HG03066 (cell line): Measurements from ENCODE around the gene GSTCD.
"Not testable (repeated sequence)": the region's sequence is repeated elsewhere in the genome, so short reads cannot be mapped to it uniquely, and the experiment has no call there.

Experiments used
- ATAC-seq: cut with Tn5 transposase; IDR thresholded peaks from one replicate; pipeline ENCODE4 v1.9.1; 2021; ENCODE audit warnings: low read depth; ENCODE audit not compliant: unreplicated experiment

GSTCD gene

GRCh38 chr4:105708181-105709080, at the start of gene GSTCD, which contains the start of gene INTS12:
Gene GSTCD (plus strand): TSS chr4:105708784. CDS start chr4:105717614, 8,830 bp downstream.
Gene INTS12 (minus strand): TSS chr4:105708689. CDS start chr4:105700005, 8,684 bp downstream.
- peak; percentile 82 for ATAC-seq

- ATAC-seq = no peak
Measured at GRCh38 chr4:105659190-105659589, 49.4 kb upstream of the GSTCD start.

DNA sequence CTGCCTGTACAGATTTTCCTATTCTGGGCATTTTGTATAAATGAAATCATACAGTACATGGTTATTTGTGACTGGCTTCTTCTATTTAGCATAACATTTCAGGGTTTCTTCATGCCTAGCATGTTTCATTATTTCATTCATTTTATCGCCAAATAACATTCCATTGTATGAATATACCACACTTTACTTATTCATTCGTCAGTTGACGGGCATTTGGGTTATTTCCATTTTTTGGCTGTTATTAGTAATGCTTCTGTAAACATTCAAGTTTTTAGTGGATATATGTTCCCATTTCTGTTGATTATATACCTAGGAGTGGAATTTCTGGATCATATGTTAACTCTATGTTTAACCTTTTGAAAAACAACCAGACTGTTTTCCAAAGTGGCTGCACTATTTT, 47.6 kb upstream of the GSTCD start:
- no peak for ATAC-seq

DNA sequence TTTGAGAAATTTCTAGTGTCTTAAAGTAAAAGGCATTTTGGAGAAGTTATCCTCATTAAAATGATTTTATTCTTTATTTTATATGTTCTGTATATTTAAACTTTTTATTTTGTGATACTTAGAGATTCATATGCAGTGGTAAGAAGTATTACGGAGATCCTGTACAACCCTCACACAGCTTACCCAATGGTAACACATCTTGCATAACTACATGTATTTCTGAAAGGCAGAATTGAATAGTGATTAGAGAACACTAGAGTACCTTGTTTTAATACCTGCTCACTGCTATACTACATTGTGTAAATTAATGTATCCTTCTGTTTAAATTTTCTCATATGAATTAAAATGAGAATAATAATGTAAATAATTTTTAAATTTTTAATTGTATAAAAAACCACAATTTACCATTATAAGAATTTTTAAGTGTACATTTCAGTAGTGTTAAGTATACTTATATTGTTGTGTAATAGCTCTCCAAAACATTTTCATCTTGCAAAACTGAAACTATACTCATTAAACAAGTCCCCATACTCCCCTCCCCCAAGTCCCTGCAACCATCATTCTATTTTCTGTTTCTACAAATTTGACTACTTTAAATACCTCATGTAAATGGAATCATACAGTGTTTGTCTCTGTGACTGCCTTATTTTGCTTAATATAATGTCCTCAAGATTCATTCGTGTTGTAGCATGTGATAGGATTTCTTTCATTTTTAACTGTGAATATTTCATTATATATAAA, 45.5 kb upstream of the GSTCD start:
- no peak for ATAC-seq

DNA sequence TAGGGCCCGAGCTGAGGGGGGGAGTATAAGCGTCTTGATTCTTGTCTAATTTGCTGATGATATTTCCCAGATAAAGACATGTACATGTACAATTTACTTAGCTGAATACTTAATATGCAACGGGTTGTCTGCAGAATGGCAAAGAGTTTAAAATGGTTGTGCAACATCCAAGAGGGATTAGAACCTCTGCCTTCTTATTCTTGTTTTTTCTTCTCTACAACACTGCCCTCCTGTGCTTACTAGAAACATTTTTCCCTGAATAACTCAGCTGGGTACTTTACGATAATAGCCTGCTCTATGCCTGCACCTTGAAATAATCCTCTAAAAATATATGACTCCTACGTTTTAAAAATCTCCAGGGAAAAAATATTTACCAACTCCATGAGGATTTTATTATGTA, 41.9 kb upstream of the GSTCD start:
- peak; percentile 65 for ATAC-seq

DNA sequence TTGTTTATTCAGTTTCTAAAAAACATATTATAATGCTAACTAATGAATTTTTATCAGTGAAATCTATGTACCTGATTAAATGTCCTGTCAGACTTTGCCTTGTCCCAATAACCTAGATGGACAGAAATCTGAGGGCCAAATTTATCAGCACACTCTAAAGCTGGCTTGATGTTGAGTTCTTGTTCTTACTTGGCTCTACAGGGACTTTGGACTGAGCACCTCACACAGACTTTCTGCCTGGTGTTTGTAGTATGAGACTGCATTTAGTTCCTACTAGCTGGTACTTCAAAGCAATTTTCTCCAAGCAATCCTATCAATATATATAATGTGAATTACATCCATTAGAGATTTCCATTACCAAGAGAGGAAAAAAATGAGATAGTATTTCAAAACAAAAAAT, 37.9 kb upstream of the GSTCD start:
- ATAC-seq = no peak

DNA sequence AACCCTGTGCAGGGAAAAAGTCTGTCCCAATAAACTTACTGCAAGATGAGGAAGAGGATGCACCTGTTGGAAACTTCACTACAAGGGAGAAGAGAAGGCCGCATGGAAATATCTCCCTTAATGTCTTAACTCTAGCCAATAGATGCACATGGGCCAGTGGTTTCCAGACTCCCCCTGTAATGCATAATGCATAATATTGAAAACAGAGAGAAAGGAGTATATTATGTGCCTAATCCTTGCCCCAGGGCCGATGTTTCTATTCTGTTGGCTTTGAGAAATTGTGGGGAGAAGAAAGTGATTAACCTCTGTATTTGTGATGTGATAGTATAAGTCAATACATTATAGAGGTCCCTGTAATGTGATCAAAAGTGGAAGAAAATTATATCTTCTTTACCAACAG, 37.3 kb upstream of the GSTCD start:
- ATAC-seq = no peak

GRCh38 chr4:105674011-105674410, 34.6 kb upstream of the GSTCD start:
- no peak for ATAC-seq

- no peak for ATAC-seq
Measured at GRCh38 chr4:105677709-105678108, 30.9 kb upstream of the GSTCD start.

- ATAC-seq = no peak
Measured at GRCh38 chr4:105679186-105679585, 29.4 kb upstream of the GSTCD start.

GRCh38 chr4:105683038-105683437, 25.5 kb upstream of the GSTCD start:
- ATAC-seq = no peak

DNA sequence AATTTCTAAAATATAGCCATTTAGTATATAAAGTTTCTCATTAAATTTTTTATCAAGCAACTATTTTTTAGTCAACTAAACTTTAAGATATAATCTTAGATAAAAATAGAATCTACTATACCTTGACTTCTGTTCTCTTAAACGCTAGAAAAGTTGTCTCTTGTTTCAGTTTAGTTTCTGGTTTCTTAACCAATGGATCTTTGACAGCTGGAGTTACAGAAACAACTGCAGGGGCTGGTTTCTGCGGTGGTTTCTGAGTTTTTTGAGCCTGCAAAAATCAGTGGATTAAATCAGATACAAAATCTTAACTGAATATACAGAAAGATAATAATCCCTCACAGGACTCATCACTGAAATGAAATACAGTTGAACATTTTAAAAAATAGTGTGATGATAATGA, 22.0 kb upstream of the GSTCD start:
- no peak for ATAC-seq

- not testable (repeated sequence) for ATAC-seq
Measured at GRCh38 chr4:105694812-105695211, 13.8 kb upstream of the GSTCD start.

- ATAC-seq = not testable (repeated sequence)
Measured at GRCh38 chr4:105695832-105696231, 12.8 kb upstream of the GSTCD start.

DNA sequence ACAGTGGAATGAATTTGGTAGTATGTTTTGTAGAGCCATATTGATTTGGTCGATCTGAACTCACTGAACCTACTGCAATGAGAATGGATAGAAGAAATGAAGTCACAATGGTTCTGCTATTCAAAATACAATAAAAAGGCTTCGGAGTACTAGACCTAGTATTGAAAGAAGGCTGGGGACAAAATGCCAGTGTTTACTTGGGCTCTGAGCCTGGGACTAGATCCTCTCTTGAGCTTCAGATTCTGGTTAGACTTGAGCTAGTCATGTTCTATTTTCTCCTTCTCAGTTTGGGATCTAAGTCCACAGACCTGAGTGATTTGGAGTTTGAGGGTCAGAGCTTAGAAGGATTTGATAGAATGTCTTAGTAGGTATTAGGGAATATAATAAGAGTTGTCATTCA, 10.0 kb upstream of the GSTCD start:
- no peak for ATAC-seq

- no peak for ATAC-seq
Measured at GRCh38 chr4:105707782-105708180, 803 bp upstream of the GSTCD start.

- peak; percentile 29 for ATAC-seq
Measured at GRCh38 chr4:105709081-105709450, 482 bp downstream of the GSTCD start.

DNA sequence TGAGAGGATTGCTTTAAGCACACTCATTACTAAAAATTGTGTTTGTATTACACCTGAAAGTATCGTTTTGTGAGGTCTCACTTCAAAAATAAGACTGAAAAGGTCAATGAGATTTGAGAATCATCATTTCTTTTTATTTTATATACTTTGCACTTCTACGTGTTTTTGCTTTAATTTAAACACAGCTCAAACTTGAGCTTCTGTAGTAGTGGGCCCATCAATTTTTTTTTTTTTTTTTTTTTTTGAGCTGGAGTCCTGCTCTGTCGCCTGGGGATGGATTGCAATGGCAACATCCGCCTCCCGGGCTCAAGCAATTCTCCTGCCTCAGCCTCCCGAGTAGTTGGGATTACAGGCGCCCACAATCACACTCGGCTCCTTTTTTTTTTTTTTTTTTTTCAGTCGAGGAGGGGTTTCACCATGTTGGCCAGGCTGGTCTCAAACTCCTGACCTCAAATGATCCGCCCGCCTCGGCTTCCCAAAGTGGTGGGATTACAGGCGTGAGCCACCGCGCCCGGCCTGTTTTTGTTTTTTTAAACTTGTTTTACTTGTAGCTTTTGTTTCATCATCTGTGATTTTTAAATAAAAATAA, 1.5 kb downstream of the GSTCD start:
- no peak for ATAC-seq

DNA sequence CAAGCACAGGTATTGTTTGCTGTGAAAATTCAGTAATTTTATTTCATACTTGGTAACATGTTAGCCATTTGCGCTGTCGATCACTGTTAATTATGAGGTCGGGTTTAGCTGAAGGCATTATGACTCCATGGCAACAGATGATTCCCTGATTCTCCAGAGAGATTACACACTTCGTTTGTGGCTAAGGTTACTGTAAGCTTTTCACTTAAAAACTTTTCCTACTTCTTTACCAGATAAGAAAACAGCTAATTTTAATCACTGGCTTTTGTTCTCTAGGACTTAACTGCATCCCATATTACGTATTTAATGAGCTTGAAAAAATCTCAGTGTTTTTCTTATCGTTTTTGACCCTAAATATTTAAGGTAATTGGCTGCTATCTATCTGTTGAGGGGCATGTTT, 2.1 kb downstream of the GSTCD start:
- no peak for ATAC-seq

DNA sequence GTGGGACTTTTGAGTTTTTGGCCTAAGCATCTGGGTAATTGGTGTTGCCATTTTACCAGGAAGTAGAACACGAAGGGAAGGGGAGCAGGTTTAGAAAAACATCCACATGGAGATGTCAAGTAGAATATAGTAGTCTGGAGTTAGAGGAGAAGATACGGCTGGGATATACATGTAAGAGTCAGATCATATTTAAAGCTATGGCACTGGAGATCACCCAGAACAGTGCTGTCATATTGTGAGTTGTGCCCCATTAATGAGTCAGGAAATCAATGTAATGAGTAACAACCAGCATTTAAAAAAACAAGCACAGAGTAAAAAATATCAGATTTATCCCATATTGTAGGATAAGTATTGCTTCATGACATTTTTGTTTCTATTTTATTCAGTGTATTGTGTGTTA, 4.2 kb downstream of the GSTCD start:
- no peak for ATAC-seq

- ATAC-seq = peak; percentile 65
Measured at GRCh38 chr4:105714071-105714521, 5.5 kb downstream of the GSTCD start.
